Measurements from ENCODE around the gene EID1. TPM values are rescaled to one million over a fixed set of nuclear protein-coding genes. Genes with fewer than 3 reads are reported as not detected.

The EID1 gene
- total RNA-seq, 2 experiments from 2014 or later: 104 to 111 TPM

- Histone ChIP-seq H3K4me2 (ENCODE audit: low read length) (no peak overlapping the region), H3K27ac (ENCODE audit: low read depth, low read length, poor library complexity, severe bottlenecking) (no peak overlapping the region), H3K4me1 (ENCODE audit: insufficient read depth, low read length, poor library complexity, severe bottlenecking) (no peaks in the 10 kb centered on the region), H3K4me3 (ENCODE audit: low read depth, low read length, poor library complexity, severe bottlenecking) (no peak overlapping the region), H3K9me2 (ENCODE audit: insufficient read depth, low read length) (no peaks in the 10 kb centered on the region), H4K20me1 (ENCODE audit: insufficient read depth, low read length) (no peaks in the 10 kb centered on the region), H2AFZ (ENCODE audit: low read length) (no peak overlapping the region), H3K79me2 (ENCODE audit: insufficient read depth, low read depth, low read length) (no peaks in the 10 kb centered on the region), H3K9me3 (ENCODE audit: low read length) (no peaks in the 10 kb centered on the region), H3K36me3 (ENCODE audit: insufficient read depth, low read length) (no peaks in the 10 kb centered on the region)
- DNase-seq (ENCODE audit: low spot score): no peak
- POLR2A ChIA-PET: no interaction called here
- CTCF ChIA-PET (ENCODE audit: unreplicated experiment): no interaction called here
- no peak for TF ChIP-seq CTCF (conservative IDR thresholded peaks at IDR 0.05; ENCODE audit: low read length)
- no peak for TF ChIP-seq EZH2phosphoT487 (IDR thresholded peaks at IDR 0.05; ENCODE audit: borderline replicate concordance, low read depth, low read length)
- BruUV-seq (replicated peaks): no TSS peak
- intact Hi-C loops (cut with micrococcal nuclease; ENCODE audit: unreplicated experiment): no loop called here
Measured at GRCh38 chr15:48872632-48873031, 5.3 kb upstream of the EID1 start.

- Histone ChIP-seq H3K4me1 (ENCODE audit: insufficient read depth, low read length, poor library complexity, severe bottlenecking) (peaks cover 15% of the 10 kb centered on the region), H3K79me2 (ENCODE audit: insufficient read depth, low read depth, low read length) (peaks cover 23% of the 10 kb centered on the region), H3K9me3 (ENCODE audit: low read length) (no peaks in the 10 kb centered on the region), H3K36me3 (ENCODE audit: insufficient read depth, low read length) (peaks cover 21% of the 10 kb centered on the region), H3K27ac (ENCODE audit: low read depth, low read length, poor library complexity, severe bottlenecking) (no peak overlapping the region), H4K20me1 (ENCODE audit: insufficient read depth, low read length) (peaks cover 21% of the 10 kb centered on the region), H3K4me3 (ENCODE audit: low read depth, low read length, poor library complexity, severe bottlenecking) (no peak overlapping the region), H2AFZ (ENCODE audit: low read length) (no peak overlapping the region; the same call in 1 of the 2 replicates), H3K9me2 (ENCODE audit: insufficient read depth, low read length) (no peaks in the 10 kb centered on the region), H3K4me2 (ENCODE audit: low read length) (no peak overlapping the region)
- intact Hi-C loops (cut with micrococcal nuclease; ENCODE audit: unreplicated experiment): no loop called here
- POLR2A ChIA-PET: interaction anchor here (0.6 kb wide), 1 partner anchor 1664 kb away, joined by 6 read pairs; no protein-coding TSS in a partner anchor
- BruUV-seq (replicated peaks): no TSS peak
- CTCF ChIA-PET (ENCODE audit: unreplicated experiment): no interaction called here
- TF ChIP-seq EZH2phosphoT487 (IDR thresholded peaks at IDR 0.05; ENCODE audit: borderline replicate concordance, low read depth, low read length) (no peak), CTCF (conservative IDR thresholded peaks at IDR 0.05; ENCODE audit: low read length) (no peak)
- DNase-seq (ENCODE audit: low spot score): no peak
Measured at GRCh38 chr15:48875241-48875960, 2.5 kb upstream of the EID1 start.

GRCh38 chr15:48876057-48876456 lies 1.9 kb upstream of the EID1 start:
- no peaks in the 10 kb centered on the region for H3K9me3 ChIP-seq (ENCODE audit: low read length)
- H4K20me1 ChIP-seq (ENCODE audit: insufficient read depth, low read length): peaks cover 26% of the 10 kb centered on the region
- peaks cover 16% of the 10 kb centered on the region for H3K4me1 ChIP-seq (ENCODE audit: insufficient read depth, low read length, poor library complexity, severe bottlenecking)
- H3K79me2 ChIP-seq (ENCODE audit: insufficient read depth, low read depth, low read length): peaks cover 28% of the 10 kb centered on the region
- POLR2A ChIA-PET: interaction anchor here (0.6 kb wide), 1 partner anchor 1663 kb away, joined by 6 read pairs; no protein-coding TSS in a partner anchor
- H2AFZ ChIP-seq (ENCODE audit: low read length): no peak overlapping the region; the same call in 1 of the 2 replicates
- H3K4me3 ChIP-seq (ENCODE audit: low read depth, low read length, poor library complexity, severe bottlenecking): no peak overlapping the region
- no TSS peak for BruUV-seq (replicated peaks)
- H3K4me2 ChIP-seq (ENCODE audit: low read length): no peak overlapping the region
- CTCF ChIA-PET (ENCODE audit: unreplicated experiment): no interaction called here
- H3K9me2 ChIP-seq (ENCODE audit: insufficient read depth, low read length): no peaks in the 10 kb centered on the region
- peaks cover 24% of the 10 kb centered on the region for H3K36me3 ChIP-seq (ENCODE audit: insufficient read depth, low read length)
- intact Hi-C loops (cut with micrococcal nuclease; ENCODE audit: unreplicated experiment): no loop called here
- no peak for DNase-seq (ENCODE audit: low spot score)
- TF ChIP-seq CTCF (conservative IDR thresholded peaks at IDR 0.05; ENCODE audit: low read length) (no peak), EZH2phosphoT487 (IDR thresholded peaks at IDR 0.05; ENCODE audit: borderline replicate concordance, low read depth, low read length) (no peak)
- no peak overlapping the region for H3K27ac ChIP-seq (ENCODE audit: low read depth, low read length, poor library complexity, severe bottlenecking)
